PC-3 (cell line): ENCODE data around the gene ETV6.

ENCODE experiments used
- CTCF ChIP-seq: fragments of 300-600 bp; sonication (generic); conservative IDR thresholded peaks from 2 replicates; pipeline ENCODE4 v1.5.1; 2017; ENCODE audit warnings: antibody characterized with exemption, low read depth, mild to moderate bottlenecking, low read length
- EZH2 ChIP-seq: fragments of 300-600 bp; sonication (generic); IDR thresholded peaks from one replicate; pipeline ENCODE4 v1.6.1; 2017; ENCODE audit warnings: antibody characterized with exemption, mild to moderate bottlenecking, low read length; ENCODE audit not compliant: unreplicated experiment

- no peak for TF ChIP-seq CTCF
- TF ChIP-seq EZH2 = no peak
Observed at GRCh38 chr12:11758510-11759493, 109.3 kb downstream of the ETV6 start.
